HG03095 (cell line): Measurements from ENCODE around the gene GP1BB.

Source experiments
- ATAC-seq: cut with Tn5 transposase; IDR thresholded peaks from one replicate; pipeline ENCODE4 v1.9.1; 2021; ENCODE audit warnings: moderate library complexity; ENCODE audit not compliant: unreplicated experiment

GP1BB gene

GRCh38 chr22:19764636-19765476 lies 41.5 kb downstream of the GP1BB start:
- ATAC-seq, result no peak

DNA sequence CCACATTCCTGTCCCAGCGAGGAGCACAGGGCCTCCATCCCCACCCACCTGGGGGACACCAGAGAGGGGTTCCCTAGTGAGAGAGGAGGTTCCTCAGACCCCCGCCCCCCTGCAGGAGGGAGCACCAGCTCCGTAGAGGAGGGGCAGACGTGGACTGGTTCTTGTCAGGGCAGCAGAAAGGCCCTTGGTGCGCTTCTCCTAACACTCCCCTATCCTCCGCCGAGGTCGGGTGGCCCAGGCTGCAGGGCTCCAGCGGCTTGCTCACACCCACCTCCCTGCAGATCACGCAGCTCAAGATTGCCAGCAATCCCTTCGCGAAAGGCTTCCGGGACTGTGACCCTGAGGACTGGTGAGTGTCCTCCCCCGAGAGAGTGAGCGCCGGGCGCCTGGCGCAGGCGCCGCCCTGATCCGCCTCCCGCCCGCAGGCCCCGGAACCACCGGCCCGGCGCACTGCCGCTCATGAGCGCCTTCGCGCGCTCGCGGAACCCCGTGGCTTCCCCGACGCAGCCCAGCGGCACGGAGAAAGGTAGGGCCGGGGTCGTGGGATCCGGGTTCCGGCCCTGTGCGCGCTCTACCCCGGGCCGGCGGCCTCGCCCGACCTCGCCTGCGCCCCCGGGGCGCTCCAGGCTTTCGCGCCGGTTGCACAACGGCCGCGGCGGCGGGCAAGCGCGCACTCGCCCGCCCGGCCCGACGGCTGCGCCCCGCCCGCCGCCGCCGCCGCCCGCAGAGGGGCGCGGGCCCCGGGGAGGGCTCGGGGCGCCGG lies 42.3 kb downstream of the GP1BB start:
- no peak for ATAC-seq

DNA sequence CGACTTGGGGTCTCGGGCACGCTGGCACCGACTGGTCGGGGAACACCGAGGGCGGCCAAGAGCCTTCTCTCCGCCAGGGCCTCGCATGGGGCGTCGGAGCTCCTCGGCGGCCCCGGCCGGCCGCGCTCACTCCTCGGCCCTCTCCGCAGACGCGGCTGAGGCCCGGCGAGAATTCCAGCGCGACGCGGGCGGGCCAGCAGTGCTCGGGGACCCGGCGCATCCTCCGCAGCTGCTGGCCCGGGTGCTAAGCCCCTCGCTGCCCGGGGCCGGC lies 42.8 kb downstream of the GP1BB start:
- no peak for ATAC-seq

DNA sequence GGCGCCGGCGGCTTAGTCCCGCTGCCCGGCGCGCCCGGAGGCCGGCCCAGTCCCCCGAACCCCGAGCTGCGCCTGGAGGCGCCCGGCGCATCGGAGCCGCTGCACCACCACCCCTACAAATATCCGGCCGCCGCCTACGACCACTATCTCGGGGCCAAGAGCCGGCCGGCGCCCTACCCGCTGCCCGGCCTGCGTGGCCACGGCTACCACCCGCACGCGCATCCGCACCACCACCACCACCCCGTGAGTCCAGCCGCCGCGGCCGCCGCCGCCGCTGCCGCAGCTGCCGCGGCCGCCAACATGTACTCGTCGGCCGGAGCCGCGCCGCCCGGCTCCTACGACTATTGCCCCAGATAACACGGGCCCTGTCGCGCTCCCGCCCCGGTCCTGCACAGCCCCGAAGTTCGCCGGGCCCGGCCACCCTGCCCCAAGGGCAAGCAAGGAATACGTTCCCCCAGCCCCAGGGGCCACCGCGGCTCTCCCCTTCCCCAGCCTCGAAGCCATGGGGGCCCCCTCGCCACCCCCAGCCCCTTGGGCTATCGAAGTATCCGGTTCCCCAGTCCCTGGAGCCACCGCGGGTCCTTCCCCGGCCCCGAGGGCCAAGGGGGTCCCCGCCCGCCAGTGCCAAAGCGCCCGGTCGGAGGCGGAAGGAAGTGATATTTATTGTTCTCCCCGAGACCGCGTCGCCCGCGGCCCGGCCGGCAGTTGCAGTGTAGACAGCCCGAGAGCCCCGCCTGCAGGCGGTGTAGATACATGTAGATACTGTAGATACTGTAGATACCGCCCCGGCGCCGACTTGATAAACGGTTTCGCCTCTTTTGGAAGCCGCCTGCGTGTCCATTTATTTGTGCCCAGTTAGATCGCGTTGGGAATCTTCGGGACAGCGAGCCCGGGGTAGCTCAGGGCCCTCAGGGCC lies 43.4 kb downstream of the GP1BB start:
- ATAC-seq, result no peak

- ATAC-seq, result no peak
Observed at GRCh38 chr22:19767427-19768341, 44.3 kb downstream of the GP1BB start.

- ATAC-seq, result no peak
Observed at GRCh38 chr22:19769393-19769715, 46.0 kb downstream of the GP1BB start.

DNA sequence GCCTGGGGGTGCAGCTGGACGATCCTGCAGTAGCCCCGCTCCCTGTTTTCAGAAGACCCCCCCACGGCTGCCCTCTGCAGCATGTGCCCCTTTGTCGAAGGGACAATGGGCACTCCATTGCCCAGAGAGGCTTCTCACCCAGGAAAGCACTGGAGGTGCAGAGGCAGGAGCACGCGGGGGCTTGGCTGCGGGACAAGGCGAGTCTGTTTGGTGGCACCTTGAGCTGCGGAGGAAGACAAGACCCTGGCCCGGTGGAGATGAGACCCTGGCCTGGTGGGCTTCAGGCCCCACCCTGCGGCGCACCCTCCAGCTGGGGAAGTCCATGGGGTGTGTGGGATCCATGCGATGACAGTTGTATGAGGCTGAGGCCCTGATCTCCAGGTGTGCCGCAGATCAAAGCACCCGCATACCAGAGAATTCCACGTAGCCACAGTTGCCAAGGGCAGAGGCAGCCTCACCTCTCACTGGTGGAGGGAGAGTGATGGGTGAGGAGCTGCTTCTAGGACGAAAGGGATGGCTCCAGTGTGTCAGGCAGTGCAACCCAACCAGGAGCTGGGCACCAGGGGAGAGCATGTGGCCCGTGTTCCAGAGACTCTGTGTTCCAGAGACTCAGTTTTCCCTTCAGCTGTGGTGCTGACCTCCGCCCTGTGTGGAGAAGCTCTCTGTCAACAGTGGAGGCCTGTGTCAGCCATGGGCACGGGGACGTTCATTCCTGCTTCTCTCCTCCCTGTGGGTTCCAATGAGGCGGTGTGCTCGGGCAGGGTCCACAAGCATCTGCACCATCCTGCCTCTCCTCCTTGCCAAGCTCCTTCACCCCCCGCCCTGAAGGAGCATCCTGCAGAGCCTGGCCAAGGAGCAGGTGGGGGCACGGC lies 47.2 kb downstream of the GP1BB start:
- ATAC-seq, result no peak

- no peak for ATAC-seq
Observed at GRCh38 chr22:19772422-19772672, 49.0 kb downstream of the GP1BB start.

DNA sequence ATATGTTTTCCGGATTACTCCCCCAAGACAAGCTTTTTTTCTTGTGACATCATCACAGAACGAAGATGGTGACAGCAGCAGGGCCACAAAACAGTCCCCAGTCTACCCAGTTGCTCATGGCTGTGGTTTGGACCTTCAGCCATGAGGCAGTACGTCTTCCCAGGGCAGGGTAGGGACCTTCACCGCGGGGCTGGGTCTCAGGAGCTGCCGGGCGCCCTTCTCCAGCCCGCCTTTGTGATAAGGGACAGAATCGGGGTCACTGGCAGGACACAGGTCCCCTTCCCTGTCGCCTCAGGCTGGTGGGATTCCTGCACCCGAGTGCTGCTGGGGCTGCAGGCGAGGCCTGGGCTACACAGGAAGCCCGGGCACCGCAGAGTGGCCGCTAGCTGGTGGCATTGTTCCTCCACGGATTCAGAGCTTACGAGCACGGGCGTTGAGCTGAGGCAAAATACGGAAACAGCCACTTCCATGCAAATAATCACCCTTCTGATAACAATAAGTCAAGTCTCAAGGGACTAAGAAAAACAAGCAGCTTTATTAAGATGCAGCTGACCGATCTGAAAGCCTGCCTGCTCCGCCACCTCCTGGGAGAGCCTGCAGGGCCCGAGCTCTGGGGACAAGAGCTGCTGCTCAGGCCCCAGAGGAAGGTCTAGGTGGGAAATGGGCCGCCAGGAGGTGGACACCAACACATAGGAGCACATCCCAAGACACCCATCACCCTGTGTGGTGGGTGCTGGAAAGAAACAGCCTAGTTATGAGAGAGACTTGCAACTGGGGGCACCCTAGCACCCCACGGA lies 49.5 kb downstream of the GP1BB start:
- ATAC-seq, result peak; percentile 71

DNA sequence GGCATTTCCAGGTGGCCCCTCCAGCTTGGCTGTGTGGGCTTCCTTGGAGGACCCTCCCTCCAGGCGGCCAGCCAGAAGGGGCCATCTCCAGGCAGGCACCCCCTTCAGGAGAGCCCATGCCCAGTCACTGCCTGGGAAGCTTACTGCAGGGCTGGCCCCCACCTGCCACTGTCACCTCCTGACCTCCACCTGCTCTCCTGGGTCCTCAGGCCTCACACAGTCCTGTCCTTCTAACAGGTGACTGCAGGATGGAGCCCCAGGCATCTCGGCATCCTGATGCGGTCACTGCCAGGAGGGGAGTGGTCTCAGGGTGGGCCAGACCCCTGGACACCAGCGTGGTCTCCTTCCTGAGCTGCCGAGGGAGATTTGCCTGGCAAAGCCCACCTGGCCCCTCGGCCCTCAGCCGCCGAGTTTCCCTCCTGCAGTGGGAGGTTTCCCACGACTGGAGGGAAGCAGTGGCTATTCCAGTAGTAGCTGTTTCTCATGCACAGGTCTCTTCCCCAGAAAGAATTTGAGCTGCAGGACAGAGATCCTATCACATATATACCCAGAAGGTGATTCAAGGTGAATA lies 50.2 kb downstream of the GP1BB start:
- ATAC-seq, result no peak
